ENCODE measurements around the gene MLIP.

MLIP gene

DNA sequence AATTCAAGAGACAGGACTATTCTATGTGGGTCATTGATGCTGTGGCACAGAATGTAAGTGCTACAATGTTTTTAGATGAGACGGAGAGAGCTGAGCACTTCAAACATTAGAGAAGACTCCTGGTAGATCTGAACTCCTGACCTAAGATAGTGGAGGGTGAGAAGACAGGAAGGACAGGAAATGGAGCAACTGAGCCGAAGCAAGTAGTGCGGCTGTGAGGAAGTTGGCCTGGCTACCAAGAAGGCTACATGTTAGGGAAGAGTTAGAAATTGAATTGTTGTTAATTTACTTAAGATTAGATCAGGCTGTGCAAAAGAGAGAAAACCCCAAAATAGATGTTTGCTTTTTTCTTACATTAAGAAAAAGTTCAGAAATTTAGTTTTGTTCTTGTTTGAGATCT, 14.4 kb upstream of the MLIP start:
- DNase-seq = no peak

DNA sequence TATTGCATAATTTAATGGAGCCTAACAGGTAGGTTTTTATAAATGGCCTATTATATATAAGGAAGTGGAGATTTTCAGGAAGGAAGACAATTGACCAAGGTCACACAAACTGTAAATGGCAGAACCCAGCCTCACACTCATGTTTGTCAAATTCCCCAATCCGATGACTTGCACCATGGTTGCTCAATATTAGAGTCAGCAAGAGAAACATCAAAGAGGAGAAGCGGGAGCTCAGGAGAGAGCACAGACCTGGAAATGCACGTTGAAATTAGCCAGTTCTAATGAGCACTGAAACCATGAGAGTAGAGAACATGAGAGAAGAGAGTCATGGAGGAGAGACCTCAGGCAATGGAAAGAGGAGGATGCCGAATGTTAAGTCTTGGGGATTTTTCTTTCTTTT, 13.5 kb upstream of the MLIP start:
- no peak for DNase-seq

DNA sequence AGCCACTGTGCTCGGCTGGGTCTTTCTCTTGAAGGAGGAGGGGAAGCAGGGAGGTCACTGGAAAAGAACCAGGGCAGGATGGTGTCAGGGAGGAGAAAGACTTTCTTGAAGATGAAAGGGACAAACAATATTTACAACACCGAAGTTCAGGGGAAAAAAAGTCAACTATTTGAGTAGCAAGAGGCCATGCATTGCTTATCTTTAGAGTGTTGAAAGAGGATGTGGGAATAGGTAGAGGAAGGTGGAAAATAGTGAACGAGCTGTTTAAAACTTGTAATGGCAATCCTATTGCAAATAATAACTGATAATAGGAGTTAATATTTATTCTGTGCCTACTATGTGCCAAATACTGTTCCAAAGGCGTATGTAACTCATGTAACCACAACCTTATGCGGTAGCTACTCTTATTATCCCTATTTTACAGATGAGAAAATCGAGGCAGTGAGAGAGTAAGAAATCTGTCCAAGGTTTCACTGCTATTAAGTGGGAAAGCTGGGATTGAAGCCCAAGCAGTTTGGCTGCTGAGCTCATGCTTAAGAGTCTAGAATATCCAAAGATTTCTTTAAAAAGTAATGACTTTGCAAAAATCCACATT, 12.7 kb upstream of the MLIP start:
- no peak for DNase-seq

DNA sequence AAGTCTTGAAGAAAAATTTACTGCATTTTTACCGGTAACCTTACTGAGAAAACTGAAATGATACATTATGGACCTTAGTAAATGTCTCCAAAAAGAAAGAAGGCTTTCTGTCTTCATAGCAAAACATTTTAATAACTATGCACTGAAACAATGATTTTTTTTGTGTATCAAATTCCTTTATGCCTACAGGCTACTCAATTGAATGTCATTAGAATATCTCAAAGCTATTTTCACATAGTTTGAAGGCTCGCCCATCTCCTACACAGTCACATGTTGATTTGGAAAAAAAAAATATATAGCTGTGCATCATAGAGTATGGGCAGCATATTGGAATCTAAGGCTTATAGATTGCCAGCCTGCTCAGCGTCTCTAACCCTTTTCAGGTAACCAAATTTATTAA, 12.0 kb upstream of the MLIP start:
- no peak for DNase-seq

DNA sequence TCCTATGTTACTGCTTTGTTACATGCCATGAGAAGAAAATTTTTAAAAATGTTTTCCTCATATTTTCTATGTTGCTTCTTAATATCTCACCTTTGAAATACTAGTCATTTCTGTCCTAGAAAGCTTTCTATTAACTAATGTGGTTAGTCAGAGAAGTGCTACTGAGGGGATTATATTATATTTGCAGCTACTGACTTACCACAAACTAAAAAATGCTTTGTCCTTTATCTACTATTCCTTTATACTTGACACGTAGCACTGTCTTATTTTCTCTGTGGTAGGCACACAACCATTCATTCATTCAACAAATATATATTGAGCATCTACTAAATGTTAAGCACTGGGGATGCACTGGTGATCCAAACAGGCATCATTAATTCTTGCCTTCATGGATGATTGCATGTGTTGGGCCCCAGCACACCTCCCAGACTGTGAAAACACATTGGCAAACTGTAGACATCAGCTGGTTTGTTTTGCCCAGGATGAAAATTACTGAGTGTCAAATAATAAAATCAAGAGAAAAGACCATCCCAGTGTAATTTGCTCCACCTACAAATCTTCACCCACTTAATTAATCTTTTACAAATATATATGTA, 10.7 kb upstream of the MLIP start:
- no peak for DNase-seq

DNA sequence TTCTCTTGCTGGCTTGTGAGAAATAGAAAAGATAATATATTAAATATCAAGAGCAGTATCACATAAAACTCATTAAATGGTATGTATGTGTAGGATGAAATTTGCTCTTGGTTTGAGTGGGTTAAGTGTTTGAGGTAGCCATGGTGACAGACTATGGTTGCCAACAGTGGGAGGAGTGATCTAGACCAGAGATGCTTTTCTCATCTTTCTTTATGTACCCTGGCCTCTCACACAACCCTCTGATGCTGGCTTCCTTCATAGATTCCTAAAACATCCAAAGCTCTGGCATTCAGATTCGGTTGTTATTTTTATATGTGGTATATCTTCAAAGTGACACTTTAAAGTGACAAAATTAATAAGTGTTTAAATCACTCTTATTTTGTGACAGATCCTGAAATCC, 9.0 kb upstream of the MLIP start:
- no peak for DNase-seq

DNA sequence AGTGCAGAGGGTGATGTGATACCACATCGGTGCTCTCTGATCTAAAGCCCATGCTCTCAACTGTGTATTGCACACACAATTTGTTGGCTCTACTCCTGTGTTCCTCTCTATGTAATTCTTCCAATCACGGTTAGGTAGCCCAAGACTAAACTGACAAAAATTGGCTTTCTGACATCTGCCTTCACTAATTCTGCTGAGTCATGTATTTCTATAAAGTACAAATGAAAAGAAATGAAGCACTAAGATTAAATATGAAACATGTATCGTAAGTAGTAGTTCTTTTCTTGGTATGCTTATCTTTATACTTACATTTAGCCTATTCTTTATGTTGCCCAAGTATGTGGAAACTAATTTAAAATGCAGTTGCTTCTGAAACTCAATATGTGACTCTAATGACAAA, 7.7 kb upstream of the MLIP start:
- no peak for DNase-seq

DNA sequence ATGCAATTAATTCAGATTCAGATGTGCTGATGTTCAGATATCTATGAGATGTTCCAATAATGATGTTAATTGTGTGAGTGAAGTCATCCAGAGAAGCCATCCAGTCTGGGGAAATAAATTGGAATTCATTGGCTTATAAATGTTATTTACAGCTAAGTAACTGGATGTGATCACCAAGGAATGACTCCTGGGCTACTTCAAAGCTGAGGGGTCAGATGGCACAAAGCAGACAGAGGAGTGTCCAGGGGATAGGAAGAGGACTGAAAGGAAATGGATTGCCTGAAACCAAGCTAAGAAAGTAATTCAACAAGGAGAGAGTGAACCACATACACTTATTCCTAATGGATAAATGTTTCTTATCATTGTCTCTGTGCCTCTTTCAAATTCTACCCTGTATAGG, 4.5 kb upstream of the MLIP start:
- DNase-seq = no peak

DNA sequence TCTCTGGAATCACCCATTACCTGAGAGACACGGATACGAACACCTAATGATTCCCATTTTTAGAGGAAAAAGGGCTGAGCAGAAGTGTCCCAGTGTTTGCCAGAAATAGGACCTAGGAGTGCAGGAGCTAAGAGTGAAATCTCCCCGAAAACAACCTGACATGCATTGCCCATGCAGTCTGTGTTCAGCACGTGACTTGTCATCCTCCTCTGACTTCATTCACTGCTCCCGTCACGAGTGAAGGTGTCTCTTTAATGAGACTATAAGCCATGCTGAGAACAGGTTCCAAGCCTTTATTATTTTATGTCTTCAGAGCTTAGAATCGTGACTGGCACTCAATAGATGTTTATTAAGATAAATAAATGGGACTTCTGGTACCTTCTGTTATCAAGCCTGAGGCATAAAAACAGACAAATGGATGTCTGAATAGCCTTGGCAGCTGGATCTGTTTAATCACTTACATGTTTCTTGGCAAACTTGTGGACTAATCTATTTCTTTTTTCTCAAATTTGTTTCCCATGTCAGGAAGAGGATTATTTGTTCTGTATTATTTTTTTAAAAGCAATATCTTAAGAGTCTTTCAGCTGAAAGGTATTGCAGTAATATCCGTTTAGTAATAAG, 3.7 kb upstream of the MLIP start:
- no peak for DNase-seq

DNA sequence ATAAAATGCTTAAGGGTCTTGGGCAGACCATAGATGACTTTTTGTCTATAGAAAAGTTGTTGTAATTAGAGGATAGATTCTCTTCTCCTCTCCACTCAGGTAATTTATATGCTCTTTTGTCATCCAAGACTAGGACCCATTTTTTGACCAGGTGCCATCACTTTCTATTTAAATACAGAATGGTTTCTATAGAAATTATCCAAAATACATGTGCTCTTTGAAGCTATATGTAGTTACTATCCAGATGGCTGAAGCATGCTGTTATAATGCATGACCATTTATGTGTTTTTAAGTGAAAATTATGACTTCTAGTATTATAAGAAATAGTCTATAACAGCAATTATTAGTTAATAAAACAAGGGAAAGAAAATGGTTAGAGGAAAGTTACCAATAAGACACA, 3.0 kb upstream of the MLIP start:
- DNase-seq = no peak

DNA sequence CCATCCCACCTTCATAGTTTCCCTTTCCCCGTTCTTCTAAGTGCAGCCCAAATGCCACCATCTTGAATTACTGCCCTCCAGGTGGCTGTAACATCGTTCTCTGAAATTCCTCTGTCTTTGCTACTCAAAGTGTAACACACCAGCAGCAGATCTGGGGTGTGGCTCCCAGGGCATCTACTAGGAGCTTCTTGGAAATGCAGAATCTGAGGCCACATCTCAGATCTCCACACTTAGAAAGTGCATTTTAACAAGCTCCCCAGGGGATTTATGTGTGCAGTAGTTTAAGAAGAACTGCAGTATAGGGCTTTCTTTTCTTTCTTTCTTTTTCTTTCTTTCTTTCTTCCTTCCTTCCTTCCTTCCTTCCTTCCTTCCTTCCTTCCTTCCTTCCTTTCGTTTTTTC, 1.7 kb upstream of the MLIP start:
- DNase-seq = no peak

DNA sequence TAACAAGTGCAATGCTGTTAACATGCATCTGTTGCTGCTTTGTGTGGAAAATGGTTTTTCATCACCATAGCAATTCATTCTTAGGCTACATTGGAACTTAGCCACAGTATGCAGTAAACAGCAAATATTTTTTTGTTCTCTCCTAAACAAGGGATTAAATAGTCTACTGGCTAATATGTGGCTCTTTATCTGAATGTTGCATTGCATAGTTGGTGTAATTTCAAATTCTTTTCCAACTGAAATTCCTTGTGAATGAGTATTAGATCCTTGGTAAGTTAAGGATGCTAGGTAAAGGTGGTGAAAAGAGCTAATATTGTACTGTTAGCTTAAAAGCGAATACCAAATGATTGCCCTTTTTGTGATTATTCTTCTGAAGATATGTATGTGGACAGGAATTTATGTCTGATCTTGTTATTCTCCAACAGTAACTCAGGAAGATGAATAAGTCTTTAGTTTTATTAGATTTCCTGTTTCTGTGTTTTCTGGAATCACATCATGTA, 958 bp downstream of the MLIP start:
- DNase-seq = no peak

DNA sequence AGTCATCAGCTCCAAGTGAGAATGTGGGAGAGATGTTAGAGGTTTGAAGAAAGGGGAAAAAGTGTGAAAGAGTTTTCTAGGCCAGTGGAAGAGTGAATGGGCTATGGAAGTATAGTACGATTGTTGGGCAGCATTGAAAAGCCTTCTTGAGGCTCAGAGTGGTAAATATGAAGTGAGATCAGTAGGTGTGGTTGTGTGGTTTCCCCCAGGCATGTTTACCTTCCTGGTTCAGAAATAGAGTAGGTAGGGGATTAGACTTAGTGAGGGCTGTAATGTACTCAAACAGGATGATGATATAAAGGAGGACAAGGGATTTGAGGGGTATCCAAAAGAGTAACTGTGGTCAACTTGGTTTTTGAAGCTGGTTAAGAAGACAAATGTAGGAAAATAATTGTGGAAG, 3.7 kb downstream of the MLIP start:
- DNase-seq = no peak

DNA sequence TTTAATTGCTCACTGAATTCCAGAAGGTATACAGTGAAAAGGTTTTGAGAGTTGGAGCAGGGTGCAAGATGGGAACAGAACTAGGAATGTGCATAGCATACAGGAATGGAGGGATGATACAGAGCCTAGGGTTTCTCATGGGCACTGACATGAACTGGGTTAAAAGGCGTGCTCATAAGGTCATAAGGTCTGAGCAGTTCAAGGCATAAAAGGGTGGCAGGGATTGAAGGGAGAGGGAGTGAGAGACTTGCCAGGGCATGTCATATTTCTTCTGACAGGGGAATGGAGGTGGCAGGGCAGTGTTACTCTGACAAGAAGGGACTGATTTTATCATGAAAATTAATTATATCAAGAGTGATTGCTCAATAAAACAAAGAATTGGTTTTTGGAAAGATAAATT, 4.7 kb downstream of the MLIP start:
- no peak for DNase-seq

DNA sequence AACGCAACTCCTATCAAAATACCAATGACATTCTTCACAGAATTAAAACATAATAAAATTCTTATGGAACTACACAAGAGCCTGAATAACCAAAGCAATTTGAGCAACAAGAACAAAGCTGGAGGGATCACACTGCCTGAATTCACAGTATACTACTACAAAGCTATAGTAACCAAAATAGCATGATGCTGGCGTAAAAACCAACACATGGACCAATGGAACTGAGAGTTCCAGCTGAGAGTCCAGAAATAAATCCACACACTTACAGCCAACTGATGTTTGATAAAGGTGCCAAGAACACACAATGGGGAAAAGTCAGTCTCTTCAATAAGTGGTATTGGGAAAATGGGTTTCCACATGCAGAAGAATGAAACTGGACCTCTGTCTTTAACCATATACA, 6.9 kb downstream of the MLIP start:
- no peak for DNase-seq

DNA sequence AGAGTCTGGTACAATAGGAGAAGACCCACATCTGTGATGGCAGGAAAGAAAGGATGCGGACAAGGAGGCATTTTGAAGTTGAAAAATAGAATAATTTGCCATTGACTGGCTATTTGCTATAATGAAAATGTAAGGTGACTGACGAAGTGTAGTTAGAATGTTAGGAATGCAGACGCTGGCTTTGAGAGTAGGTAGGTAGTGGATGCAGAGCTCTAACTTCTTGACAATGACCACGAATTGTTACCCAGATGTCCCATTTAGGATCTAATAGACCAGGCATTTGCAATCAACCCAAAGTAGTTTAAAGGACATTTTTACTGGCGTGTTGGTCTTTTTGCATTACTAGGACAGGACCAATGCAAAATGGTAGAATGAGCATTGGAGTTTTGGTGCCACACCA, 14.2 kb downstream of the MLIP start:
- DNase-seq = no peak

DNA sequence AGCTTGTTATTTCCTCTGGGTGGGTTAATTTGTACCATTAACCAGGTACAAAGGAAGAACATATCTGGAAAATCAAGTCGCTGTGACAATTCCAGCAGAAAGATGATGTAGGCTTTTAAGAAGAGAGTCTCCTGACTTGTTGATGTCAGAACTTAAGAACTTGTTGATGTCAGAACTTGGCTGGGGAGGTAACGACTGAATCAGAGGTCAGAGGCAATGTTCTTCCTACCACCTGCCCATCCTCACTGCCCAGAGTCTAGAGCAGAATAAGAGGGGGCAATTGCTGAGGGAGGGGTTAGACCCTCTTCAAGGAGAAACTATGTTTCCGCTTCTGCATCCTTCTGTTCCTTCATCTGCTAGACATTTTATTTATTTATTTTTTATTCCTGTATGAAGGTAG, 18.9 kb downstream of the MLIP start:
- no peak for DNase-seq

DNA sequence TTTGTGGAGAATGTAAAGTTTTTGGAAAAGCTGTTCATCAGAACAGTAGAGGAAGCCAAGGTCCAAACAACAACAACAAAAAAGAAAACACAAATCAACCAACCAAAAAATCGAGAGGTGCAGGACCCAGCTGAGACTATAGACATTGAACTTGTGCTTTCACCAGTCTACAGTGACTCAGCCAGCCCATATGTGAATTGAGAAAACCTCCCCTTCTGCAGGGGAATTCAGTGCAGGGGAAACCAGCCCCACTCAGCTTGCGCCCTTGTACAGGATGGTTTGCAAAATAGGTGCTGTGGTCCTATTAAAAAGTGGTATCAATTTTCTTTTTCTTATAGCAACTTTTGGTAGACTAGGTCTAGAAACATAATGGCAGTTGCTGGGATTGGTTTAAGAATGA, 21.3 kb downstream of the MLIP start:
- DNase-seq = no peak

DNA sequence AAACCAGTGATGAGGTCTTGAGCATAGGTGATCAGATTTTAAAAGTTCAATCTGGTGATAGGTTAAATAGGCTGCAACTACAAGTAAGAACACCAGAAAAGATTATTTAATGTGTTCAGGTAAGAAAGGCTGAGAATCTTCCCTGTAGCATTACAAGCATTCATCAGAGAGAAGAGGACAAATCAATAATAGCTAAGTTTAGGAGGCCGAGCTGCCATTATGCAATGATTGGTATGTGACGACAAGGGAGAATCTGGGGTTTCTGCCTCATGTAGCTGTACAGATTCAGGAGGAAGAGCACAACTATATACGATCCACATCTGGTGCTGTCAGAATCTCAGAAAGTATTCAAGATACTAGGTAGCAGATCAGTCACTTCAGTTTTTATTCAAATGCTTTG, 21.9 kb downstream of the MLIP start:
- no peak for DNase-seq

DNA sequence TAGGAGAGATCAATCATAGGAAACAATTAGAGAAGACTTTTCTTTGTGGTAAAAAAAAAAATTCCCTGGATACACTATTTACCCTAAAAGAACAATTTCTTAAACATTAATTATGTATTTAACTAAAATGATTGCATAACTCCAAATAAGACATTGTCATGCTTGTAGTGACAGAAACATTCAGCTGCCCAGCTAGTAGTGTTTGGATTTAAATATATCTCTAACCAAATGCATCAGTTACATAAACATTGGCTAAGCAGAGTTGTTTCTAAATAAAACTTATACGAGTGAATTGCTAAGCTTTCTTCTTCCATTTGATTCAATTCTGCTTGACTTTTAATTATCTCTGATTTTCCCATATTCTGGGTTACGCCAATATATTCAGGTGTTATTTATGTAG, 23.7 kb downstream of the MLIP start:
- no peak for DNase-seq

DNA sequence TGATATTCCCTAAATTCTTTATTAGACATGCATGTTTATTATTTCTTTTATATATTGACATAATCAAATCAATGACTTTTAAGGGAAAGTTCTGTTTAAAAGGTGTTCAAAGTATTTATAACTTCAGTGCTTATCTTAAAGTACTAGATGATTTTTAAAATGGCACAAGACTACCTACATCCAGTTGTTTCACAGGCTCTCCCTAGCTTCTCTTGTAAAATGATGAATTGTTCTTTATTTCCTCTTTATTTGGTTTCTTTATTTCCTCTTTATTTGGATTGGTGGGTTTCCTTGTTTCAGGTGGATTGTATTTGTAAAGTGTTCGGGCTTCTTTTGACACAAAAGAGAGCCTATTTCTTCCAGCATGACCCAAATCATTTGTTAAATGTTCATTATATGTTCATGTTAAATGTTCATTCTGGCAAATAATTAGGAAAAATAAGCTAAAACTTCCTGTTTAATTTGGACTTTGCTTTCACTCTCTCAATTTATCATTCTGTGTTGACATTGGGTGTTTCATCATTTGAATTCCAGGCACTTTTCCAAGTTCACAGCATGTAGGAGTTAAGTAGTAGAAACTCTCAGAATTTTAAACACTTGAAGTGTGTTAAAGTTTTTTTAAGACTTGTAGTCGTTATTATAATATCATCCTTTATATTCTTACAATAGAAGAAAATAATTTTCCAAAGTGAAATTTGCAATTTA, 24.6 kb downstream of the MLIP start:
- DNase-seq = no peak

DNA sequence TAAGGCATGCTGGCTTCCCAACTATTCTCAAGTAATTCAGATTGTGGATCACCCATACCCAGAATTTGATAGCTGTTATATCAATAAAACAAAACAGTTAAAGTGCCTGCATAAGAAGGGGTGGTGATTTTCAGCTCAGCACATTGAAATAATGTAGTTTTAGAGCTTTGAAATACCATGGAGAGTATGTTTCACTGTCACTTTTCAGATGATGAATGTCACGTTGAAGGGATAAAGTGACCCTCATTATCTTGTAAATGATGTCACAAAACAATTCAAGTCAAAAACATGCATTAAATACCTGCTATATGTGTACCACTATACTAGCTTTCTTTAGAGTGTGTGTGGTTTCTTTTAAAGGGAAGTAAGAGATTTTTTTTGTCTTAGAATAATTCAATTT, 27.6 kb downstream of the MLIP start:
- DNase-seq = no peak

DNA sequence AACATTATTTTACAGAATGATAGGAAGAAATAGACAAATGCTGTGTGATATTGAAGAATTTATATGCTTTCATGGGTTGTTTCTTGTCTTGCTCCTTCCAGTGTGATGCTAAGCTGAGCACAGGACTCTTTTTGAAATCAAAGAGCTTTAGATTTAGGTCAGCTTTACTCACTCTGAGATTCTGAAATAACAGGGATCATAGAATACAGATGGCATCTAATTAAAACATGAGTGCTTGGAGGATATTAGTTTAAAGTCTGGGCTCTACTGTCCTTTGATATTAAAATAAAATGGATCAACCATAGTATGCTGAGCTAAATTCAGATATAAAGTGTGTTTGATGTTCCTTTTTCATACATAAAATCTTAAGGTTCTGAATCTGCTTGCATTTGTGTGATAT, 29.6 kb downstream of the MLIP start:
- no peak for DNase-seq

DNA sequence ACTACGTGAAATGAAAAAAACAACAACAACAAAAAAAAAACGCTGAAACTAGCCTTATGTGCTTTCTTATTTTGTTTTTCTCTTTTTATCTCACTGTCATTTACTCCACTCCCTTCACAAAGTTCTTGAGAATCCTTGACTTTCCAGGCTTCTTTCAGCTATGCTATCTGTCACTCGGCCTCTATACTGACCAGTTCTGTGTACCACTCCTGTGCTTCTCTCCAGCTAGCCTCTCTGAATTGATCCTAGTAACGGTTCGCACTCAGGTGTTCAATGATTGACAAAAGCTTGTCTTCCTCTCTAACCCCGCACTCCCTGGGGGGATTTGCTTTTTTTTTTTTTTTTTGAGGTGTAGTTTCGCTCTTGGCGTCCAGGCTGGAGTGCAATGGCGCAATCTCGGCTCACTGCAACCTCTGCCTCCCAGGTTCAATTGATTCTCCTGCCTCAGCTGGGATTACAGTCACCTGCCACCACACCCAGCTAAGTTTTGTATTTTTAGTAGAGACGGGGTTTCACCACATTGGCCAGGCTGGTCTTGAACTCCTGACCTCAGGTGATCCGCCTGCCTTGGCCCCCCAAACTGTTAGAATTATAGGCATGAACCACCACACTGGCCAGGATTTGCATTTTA, 31.8 kb downstream of the MLIP start:
- no peak for DNase-seq

All from T-helper 9 cell (primary cell).